ENCODE measurements around the gene ERC1.

- no peak for TF ChIP-seq MAX (IDR thresholded peaks at IDR 0.05; ENCODE audit: insufficient read depth, insufficient read length)
- TF ChIP-seq EZH2 (IDR thresholded peaks at IDR 0.05; ENCODE audit: borderline replicate concordance, low read depth, low read length, severe bottlenecking) = no peak
- TF ChIP-seq JUN (IDR thresholded peaks at IDR 0.05; ENCODE audit: borderline replicate concordance, insufficient read depth, insufficient read length, low read depth) = no peak
- TF ChIP-seq POLR2A (IDR thresholded peaks at IDR 0.05; ENCODE audit: low read depth, low read length) = no peak
- TF ChIP-seq CTCF (IDR thresholded peaks at IDR 0.05; ENCODE audit: extremely low read depth in 1 of 2, insufficient read depth in 1 of 2, low read depth in 1 of 2, low read length in 2 of 2) = no peak
These were observed 194.6 kb downstream of the ERC1 start for GRCh38 chr12:1185460-1186182.
